ENCODE measurements around the gene GFOD1. TPM values are rescaled to one million over a fixed set of nuclear protein-coding genes. Genes with fewer than 3 reads are reported as not detected.
A peak's percentile ranks its signal among the peaks of the same experiment; 100 is the strongest.
"Not testable (repeated sequence)": the region's sequence is repeated elsewhere in the genome, so short reads cannot be mapped to it uniquely, and the experiment has no call there.

GFOD1 gene
- total RNA-seq, 1 donor from 2014 or later = 14.5 TPM

GRCh38 chr6:13400772-13401171 is 86.6 kb downstream of the GFOD1 start:
- DNase-seq = no peak

GRCh38 chr6:13398421-13398994 is 88.9 kb downstream of the GFOD1 start:
- DNase-seq = no peak

- DNase-seq = no peak
Measured at GRCh38 chr6:13398069-13398381, 89.4 kb downstream of the GFOD1 start.

GRCh38 chr6:13397359-13398068 is 89.9 kb downstream of the GFOD1 start:
- no peak for DNase-seq

GRCh38 chr6:13396241-13396792 is 91.1 kb downstream of the GFOD1 start:
- DNase-seq = no peak

- DNase-seq = peak; percentile 49
Measured at GRCh38 chr6:13395272-13396237, 91.8 kb downstream of the GFOD1 start.

GRCh38 chr6:13392462-13392861 is 94.9 kb downstream of the GFOD1 start:
- no peak for DNase-seq

- DNase-seq = no peak
Measured at GRCh38 chr6:13391537-13391936, 95.9 kb downstream of the GFOD1 start.

- no peak for DNase-seq
Measured at GRCh38 chr6:13390658-13391057, 96.7 kb downstream of the GFOD1 start.

GRCh38 chr6:13389237-13389636 is 98.2 kb downstream of the GFOD1 start:
- DNase-seq = not testable (repeated sequence)

GRCh38 chr6:13388769-13389168 is 98.6 kb downstream of the GFOD1 start:
- DNase-seq = not testable (repeated sequence)

GRCh38 chr6:13384966-13385365 is 102.4 kb downstream of the GFOD1 start:
- DNase-seq = no peak

- no peak for DNase-seq
Measured at GRCh38 chr6:13384506-13384905, 102.9 kb downstream of the GFOD1 start.

- no peak for DNase-seq
Measured at GRCh38 chr6:13383328-13384163, 103.9 kb downstream of the GFOD1 start.

- no peak for DNase-seq
Measured at GRCh38 chr6:13380761-13381160, 106.6 kb downstream of the GFOD1 start.

- no peak for DNase-seq
Measured at GRCh38 chr6:13378669-13379590, 108.5 kb downstream of the GFOD1 start.

- no peak for DNase-seq
Measured at GRCh38 chr6:13377054-13377758, 110.2 kb downstream of the GFOD1 start.

GRCh38 chr6:13375360-13375878 is 112.0 kb downstream of the GFOD1 start:
- DNase-seq = no peak

- no peak for DNase-seq
Measured at GRCh38 chr6:13373919-13374318, 113.5 kb downstream of the GFOD1 start.

- peak; percentile 28 for DNase-seq
Measured at GRCh38 chr6:13373488-13373886, 113.9 kb downstream of the GFOD1 start.

Measured in skin of body (tissue), 2 donors.